T-cell (primary cell): ENCODE measurements around the gene TDRD3. TPM values are rescaled to one million over a fixed set of nuclear protein-coding genes. Genes with fewer than 3 reads are reported as not detected.
"Not testable (repeated sequence)": the region's sequence is repeated elsewhere in the genome, so short reads cannot be mapped to it uniquely, and the experiment has no call there.

Experiments
- ATAC-seq, 4 experiments: fragments of 200-7000 bp in 3 of 4; fragments of 150-1000 bp in 1 of 4; cut with Tn5 transposase; replicated peaks in 1 of 4; 1 replicate in 3 of 4; 2 replicates in 1 of 4; pipeline ENCODE4 v1.10.0; 2021; ENCODE audit warnings: moderate library complexity in 3 of 4, mild to moderate bottlenecking in 2 of 4, moderate number of reproducible peaks in 1 of 4
- CTCF ChIA-PET, 2 donors: fragments of 300-600 bp; sonication (Branson Sonifier 250); formaldehyde crosslinking; loops; one replicate each; lab custom pipeline; 2022; ENCODE audit warnings: antibody characterized with exemption in 2 of 2; lab: Charles Lee
- POLR2A ChIA-PET, 2 donors: fragments of 300-600 bp; sonication (Branson Sonifier 250); formaldehyde crosslinking; loops; one replicate each; lab custom pipeline; 2022; ENCODE audit warnings: antibody characterized with exemption in 2 of 2; lab: Charles Lee
- DNase-seq, 35 experiments: peaks; one replicate each; pipeline versions ENCODE4 v3.0.0 to v3.0.0-alpha.2; 2013 to 2023
- H3K27ac ChIP-seq: one replicate; pipeline ENCODE4 v1.5.1; 2013; ENCODE audit warnings: low read length
- H3K27me3 ChIP-seq, 2 experiments: replicated peaks in 1 of 2; 1 replicate in 1 of 2; 2 replicates in 1 of 2; pipeline versions ENCODE4 v1.6.1 to v1.7.0; 2013; ENCODE audit warnings: low read length in 1 of 2, mixed read lengths in 1 of 2; ENCODE audit not compliant: control insufficient read depth in 2 of 2, insufficient read depth in 2 of 2; ENCODE audit errors: extremely low read depth in 1 of 2
- H3K36me3 ChIP-seq, 2 donors: 1 replicate in 1 of 2; 2 replicates in 1 of 2; pipeline versions ENCODE4 v1.6.1 to v1.7.0; 2013; ENCODE audit warnings: low read length in 1 of 2; ENCODE audit not compliant: control insufficient read depth in 2 of 2, insufficient read depth in 1 of 2; ENCODE audit errors: extremely low read depth in 1 of 2
- H3K4me1 ChIP-seq, 2 experiments: 1 replicate in 1 of 2; 2 replicates in 1 of 2; pipeline versions ENCODE4 v1.6.1 to v1.7.0; 2013; ENCODE audit warnings: low read length in 2 of 2, mixed read lengths in 1 of 2; ENCODE audit not compliant: insufficient read depth in 2 of 2, control insufficient read depth in 1 of 2; ENCODE audit errors: extremely low read depth in 1 of 2
- H3K4me3 ChIP-seq, 2 donors: 1 replicate in 1 of 2; 2 replicates in 1 of 2; pipeline versions ENCODE4 v1.5.1 to v1.7.0; 2013; ENCODE audit warnings: mild to moderate bottlenecking in 2 of 2, low read length in 1 of 2, moderate library complexity in 1 of 2; ENCODE audit not compliant: control insufficient read depth in 1 of 2; ENCODE audit errors: extremely low read depth in 1 of 2
- H3K9me3 ChIP-seq: 2 replicates; pipeline ENCODE4 v1.7.0; 2013
- H3K27ac Mint-ChIP-seq, 2 donors: one replicate each; pipeline ENCODE4 v1.8.0; 2020 to 2021; ENCODE audit warnings: mild to moderate bottlenecking in 2 of 2, mixed read lengths in 2 of 2
- H3K27me3 Mint-ChIP-seq, 2 donors: one replicate each; pipeline ENCODE4 v1.8.0; 2021 to 2022; ENCODE audit warnings: mixed read lengths in 2 of 2
- H3K36me3 Mint-ChIP-seq: one replicate; pipeline ENCODE4 v1.8.0; 2021; ENCODE audit warnings: mixed read lengths
- H3K4me1 Mint-ChIP-seq, 3 donors: one replicate each; pipeline ENCODE4 v1.8.0; 2020 to 2022; ENCODE audit warnings: mixed read lengths in 3 of 3, mild to moderate bottlenecking in 1 of 3
- H3K4me3 Mint-ChIP-seq, 3 donors: one replicate each; pipeline ENCODE4 v1.8.0; 2020 to 2022; ENCODE audit warnings: mild to moderate bottlenecking in 3 of 3, mixed read lengths in 3 of 3, moderate library complexity in 3 of 3
- H3K9me3 Mint-ChIP-seq, 3 donors: one replicate each; pipeline ENCODE4 v1.8.0; 2020 to 2022; ENCODE audit warnings: mixed read lengths in 3 of 3
- WGBS: methylation state at CpG from one replicate; pipeline ENCODE4 v1.1.5; 2013; ENCODE audit warnings: missing lambda C conversion rate; ENCODE audit not compliant: insufficient coverage; 5-methylcytosine and 5-hydroxymethylcytosine counted together
- total RNA-seq, 35 experiments: library from RNA in 6 of 35; stranded (reverse) in 6 of 35; fragments of 120-200 nt in 1 of 35; gene quantifications; one replicate each; pipeline versions ENCODE4 v1.2.1 to v1.2.4 and lab custom pipeline; 2013 to 2026

TDRD3 gene
- total RNA-seq, 5 donors from 2014 or later (not counting 1 experiment from before 2014, with no cell fraction given), result 23.6 to 30.4 (median 26.8) TPM

DNA sequence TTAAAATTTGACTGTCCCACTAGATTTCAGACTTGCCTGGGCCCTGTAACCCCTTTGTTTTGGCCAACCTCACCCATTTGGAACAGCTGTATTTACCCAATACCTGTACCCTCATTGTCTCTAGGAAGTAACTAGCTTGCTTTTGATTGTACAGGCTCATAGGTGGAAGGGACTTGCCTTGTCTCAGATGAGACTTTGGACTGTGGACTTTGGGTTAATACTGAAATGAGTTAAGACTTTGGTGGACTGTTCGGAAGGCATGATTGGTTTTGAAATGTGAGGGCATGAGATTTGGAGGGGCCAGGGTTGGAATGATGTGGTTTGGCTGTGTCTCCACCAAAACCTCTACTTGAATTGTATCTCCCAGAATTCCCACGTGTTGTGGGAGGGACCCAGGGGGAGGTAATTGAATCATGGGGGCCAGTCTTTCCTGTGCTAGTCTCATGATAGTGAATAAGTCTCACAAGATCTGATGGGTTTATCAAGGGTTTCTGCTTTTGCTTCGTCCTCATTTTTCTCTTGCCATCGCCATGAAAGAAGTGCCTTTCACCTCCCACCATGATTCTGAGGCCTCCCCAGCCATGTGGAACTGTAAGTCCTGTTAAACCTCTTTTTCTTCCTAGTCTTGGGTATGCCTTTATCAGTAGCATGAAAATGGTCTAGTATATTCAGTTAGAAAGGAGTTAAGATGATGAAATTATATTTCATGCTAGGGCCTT lies 12.7 kb downstream of the TDRD3 start:
- H3K27me3 ChIP-seq, H3K9me3 Mint-ChIP-seq, ATAC-seq, H3K4me1 ChIP-seq, H3K27me3 Mint-ChIP-seq, H3K4me3 ChIP-seq, H3K9me3 ChIP-seq, CTCF ChIA-PET, H3K27ac ChIP-seq, H3K36me3 ChIP-seq, DNase-seq, POLR2A ChIA-PET: not testable (repeated sequence)
- Mint-ChIP-seq H3K4me3 (peak overlapping the region in 1 of 3 donors; percentile 20), H3K27ac (peak overlapping the region in 1 of 2 donors; percentile 18), H3K36me3 (peaks cover 11% of the 10 kb centered on the region), H3K4me1 (peaks cover 63 to 71% (median 69%) of the 10 kb centered on the region in 3 donors)
- WGBS, result no CpG with 5 or more reads among the region's 4 CpGs

DNA sequence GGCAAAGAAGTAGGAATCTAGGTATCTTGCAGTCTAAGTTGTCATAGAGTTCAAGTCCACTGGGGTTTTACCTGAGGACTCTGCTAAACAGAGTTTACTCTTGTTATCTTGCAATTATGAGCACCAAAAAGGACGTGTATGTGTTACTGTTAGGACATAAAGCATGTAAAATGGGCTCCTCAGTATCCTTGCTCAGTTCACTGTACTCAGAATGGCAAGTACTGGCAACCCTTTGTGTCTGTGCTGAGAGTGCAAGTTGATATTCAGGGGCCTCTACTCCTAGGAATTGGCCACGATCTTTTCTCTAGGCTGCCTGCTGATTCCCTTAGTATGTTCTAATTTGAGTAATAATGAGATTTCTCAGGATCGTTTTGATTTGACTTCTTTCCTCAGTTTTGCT lies 13.3 kb downstream of the TDRD3 start:
- no peak for ATAC-seq
- ChIA-PET CTCF (no interaction called here), POLR2A (no interaction called here)
- Mint-ChIP-seq H3K9me3 (peaks cover 0 to 4% (median 3%) of the 10 kb centered on the region in 3 donors), H3K27ac (peak overlapping the region in 1 of 2 donors; percentile 39), H3K4me3 (no peak overlapping the region), H3K36me3 (peaks cover 11% of the 10 kb centered on the region), H3K4me1 (peaks cover 57 to 67% (median 64%) of the 10 kb centered on the region in 3 donors), H3K27me3 (no peaks in the 10 kb centered on the region)
- H3K27ac ChIP-seq, result no peak overlapping the region
- H3K4me3 ChIP-seq, result no peak overlapping the region
- DNase-seq, result no peak
- 50% methylated on average over 3 of the region's 3 CpGs for WGBS
- H3K27me3 ChIP-seq, result no peaks in the 10 kb centered on the region
- H3K36me3 ChIP-seq, result no peaks in the 10 kb centered on the region
- H3K9me3 ChIP-seq, result no peaks in the 10 kb centered on the region
- peaks cover 7 to 8% of the 10 kb centered on the region in 2 experiments for H3K4me1 ChIP-seq

DNA sequence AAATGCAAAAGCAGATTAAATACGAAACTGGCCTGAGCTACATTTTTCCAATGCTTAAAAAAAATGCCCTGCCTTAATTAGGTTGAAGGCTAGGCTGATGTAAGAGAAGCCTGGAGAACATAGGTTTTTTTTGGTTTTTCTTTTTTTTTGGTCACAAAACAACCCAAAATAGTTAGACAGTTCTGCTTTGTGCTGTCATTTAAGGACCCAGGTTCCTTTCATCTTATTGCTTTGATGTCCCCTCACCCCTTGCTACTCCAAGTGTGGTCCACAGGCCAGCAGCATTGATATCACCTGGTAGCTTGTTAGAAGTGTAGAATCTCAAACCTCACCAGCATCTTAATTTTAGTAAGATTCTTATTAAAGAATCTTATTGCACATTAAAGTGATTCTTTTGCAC lies 14.4 kb downstream of the TDRD3 start:
- peaks cover 11% of the 10 kb centered on the region for H3K36me3 Mint-ChIP-seq
- Histone ChIP-seq H3K4me3 (no peak overlapping the region), H3K4me1 (peaks cover 7 to 8% of the 10 kb centered on the region in 2 experiments), H3K9me3 (no peaks in the 10 kb centered on the region), H3K36me3 (no peaks in the 10 kb centered on the region), H3K27me3 (no peaks in the 10 kb centered on the region), H3K27ac (no peak overlapping the region)
- H3K4me1 Mint-ChIP-seq, result peaks cover 49 to 62% (median 61%) of the 10 kb centered on the region in 3 donors
- ChIA-PET CTCF (interaction anchor here in 1 of 2 donors (1.3 kb wide), 1 partner anchor 43 kb away, joined by 3 read pairs; no protein-coding TSS in a partner anchor), POLR2A (no interaction called here)
- no peaks in the 10 kb centered on the region for H3K27me3 Mint-ChIP-seq
- no peak overlapping the region for H3K4me3 Mint-ChIP-seq
- no peak for ATAC-seq
- H3K27ac Mint-ChIP-seq, result no peak overlapping the region
- no CpG with 5 or more reads among the region's 1 CpG for WGBS
- no peak for DNase-seq
- H3K9me3 Mint-ChIP-seq, result peaks cover 0 to 4% (median 3%) of the 10 kb centered on the region in 3 donors

DNA sequence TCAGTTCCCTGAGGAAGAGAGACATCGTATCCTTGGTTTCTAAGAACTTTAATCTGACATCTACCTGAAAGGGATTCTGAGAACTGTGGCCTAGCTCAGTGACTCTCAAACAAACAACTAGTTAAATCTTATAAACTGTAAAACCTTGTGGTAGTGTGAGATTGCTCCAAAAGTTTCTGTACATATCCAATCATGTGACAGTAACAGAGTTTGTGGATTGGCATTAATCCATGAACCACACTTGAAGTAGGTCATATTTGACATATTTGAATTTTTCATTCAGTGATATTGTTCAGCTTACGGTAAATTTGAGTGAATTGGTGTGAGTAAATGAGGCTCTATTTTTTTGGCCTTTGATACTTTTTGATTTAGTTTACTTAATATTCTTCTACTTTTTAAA lies 15.0 kb downstream of the TDRD3 start:
- peaks cover 11% of the 10 kb centered on the region for H3K36me3 Mint-ChIP-seq
- H3K27ac ChIP-seq, result no peak overlapping the region
- ChIA-PET POLR2A (no interaction called here), CTCF (interaction anchor here in 1 of 2 donors (1.3 kb wide), 1 partner anchor 43 kb away, joined by 3 read pairs; no protein-coding TSS in a partner anchor)
- no peak overlapping the region for H3K4me3 ChIP-seq
- no peak overlapping the region for H3K4me3 Mint-ChIP-seq
- H3K4me1 ChIP-seq, result peaks cover 7 to 8% of the 10 kb centered on the region in 2 experiments
- H3K9me3 Mint-ChIP-seq, result peaks cover 0 to 4% (median 3%) of the 10 kb centered on the region in 3 donors
- peaks cover 54 to 66% (median 61%) of the 10 kb centered on the region in 3 donors for H3K4me1 Mint-ChIP-seq
- no peaks in the 10 kb centered on the region for H3K36me3 ChIP-seq
- H3K9me3 ChIP-seq, result no peaks in the 10 kb centered on the region
- no CpG with 5 or more reads among the region's 2 CpGs for WGBS
- no peaks in the 10 kb centered on the region for H3K27me3 Mint-ChIP-seq
- ATAC-seq, result no peak
- H3K27me3 ChIP-seq, result no peaks in the 10 kb centered on the region
- no peak for DNase-seq
- no peak overlapping the region for H3K27ac Mint-ChIP-seq

DNA sequence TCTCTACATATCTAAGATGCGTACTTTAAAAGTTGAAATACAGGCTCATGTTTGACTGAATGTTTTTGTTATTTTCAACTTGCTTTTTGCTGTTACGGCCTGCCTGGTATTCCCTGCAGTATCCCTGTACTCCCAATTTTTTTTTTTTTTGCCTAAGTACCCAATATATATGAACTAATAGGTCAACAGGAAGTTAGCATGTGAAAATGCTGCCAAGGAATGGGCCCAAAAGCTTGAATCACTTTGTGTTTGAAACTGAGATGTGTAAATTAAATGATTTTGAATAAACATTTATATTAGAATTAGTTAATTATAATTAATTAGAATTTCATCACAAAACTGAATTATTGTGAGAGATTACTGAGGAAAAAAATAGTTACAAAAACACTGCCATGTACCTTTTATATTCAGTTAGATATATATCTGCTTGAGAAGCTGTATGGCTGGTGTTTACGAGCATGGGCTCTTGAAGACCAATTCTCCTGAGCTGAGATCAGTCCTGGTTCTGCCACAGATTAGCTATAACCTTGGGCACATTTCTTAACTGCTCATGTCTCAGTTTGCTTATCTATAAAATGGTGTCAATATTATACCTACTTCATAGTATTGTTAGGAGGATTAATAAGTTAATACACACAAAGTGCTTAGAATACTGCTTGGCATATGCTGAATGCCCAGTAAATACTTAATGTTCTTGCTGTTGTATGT lies 16.0 kb downstream of the TDRD3 start:
- CTCF ChIA-PET, result no interaction called here
- Mint-ChIP-seq H3K27me3 (no peaks in the 10 kb centered on the region), H3K27ac (no peak overlapping the region), H3K36me3 (peaks cover 12% of the 10 kb centered on the region), H3K4me1 (peaks cover 57 to 68% (median 61%) of the 10 kb centered on the region in 3 donors), H3K9me3 (peaks cover 0 to 2% (median under 1%) of the 10 kb centered on the region in 3 donors), H3K4me3 (no peak overlapping the region)
- no peak for DNase-seq
- no peak overlapping the region for H3K4me3 ChIP-seq
- peaks cover 7 to 8% of the 10 kb centered on the region in 2 experiments for H3K4me1 ChIP-seq
- H3K27me3 ChIP-seq, result no peaks in the 10 kb centered on the region
- POLR2A ChIA-PET, result no interaction called here
- no peak for ATAC-seq
- no peaks in the 10 kb centered on the region for H3K36me3 ChIP-seq
- no peaks in the 10 kb centered on the region for H3K9me3 ChIP-seq
- no peak overlapping the region for H3K27ac ChIP-seq
- no CpG with 5 or more reads among the region's 3 CpGs for WGBS

DNA sequence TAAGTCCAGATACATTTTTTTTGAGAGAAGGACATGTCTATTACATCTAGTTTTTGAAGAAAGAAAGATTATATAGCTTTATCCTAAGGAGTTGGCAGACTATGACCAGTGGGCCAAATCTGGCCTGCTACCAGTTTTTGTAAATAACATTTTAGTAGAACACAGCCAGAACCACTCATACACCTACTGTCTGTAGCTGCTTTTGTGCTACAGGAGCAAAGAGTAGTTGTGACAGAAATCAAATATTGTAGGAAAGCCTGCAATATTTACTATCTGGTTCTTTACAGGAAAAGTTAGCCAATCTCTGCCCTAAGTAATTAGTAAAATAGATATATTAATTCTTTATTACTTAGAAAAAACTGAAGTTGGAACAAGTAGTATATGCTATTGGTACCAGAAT lies 17.2 kb downstream of the TDRD3 start:
- Mint-ChIP-seq H3K27ac (no peak overlapping the region), H3K9me3 (peaks cover 0 to 10% (median 0%) of the 10 kb centered on the region in 3 donors), H3K36me3 (peaks cover 18% of the 10 kb centered on the region), H3K27me3 (no peaks in the 10 kb centered on the region), H3K4me1 (peaks cover 48 to 65% (median 53%) of the 10 kb centered on the region in 3 donors), H3K4me3 (no peak overlapping the region)
- ChIA-PET CTCF (interaction anchor here in 1 of 2 donors (0.6 kb wide), 1 partner anchor 12 kb away, joined by 3 read pairs; no protein-coding TSS in a partner anchor), POLR2A (no interaction called here)
- Histone ChIP-seq H3K27ac (no peak overlapping the region), H3K9me3 (no peaks in the 10 kb centered on the region), H3K36me3 (no peaks in the 10 kb centered on the region), H3K27me3 (no peaks in the 10 kb centered on the region), H3K4me1 (peaks cover 3 to 7% of the 10 kb centered on the region in 2 experiments), H3K4me3 (no peak overlapping the region)
- no peak for ATAC-seq
- no peak for DNase-seq
